ENCODE data around the gene CDH23.

DNA sequence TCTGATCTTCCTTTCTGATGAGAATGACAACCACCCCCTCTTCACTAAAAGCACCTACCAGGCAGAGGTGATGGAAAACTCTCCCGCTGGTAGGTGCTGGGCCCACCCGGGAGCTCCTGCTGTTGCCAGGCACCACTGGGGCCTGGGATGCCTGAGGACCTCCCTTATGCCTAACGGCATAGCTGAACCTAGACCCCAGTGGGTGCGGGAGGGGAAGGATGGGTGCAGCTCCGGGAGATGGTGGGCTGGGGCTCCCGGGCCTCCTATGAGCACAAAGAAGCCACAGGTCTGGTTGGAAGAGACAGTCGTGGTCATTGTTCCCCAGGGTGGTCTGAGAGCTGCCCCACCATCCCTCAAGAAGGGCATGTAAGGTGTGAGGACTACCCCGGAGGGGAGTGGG is 392.2 kb downstream of the CDH23 start:
- TF ChIP-seq, protein P1, sequence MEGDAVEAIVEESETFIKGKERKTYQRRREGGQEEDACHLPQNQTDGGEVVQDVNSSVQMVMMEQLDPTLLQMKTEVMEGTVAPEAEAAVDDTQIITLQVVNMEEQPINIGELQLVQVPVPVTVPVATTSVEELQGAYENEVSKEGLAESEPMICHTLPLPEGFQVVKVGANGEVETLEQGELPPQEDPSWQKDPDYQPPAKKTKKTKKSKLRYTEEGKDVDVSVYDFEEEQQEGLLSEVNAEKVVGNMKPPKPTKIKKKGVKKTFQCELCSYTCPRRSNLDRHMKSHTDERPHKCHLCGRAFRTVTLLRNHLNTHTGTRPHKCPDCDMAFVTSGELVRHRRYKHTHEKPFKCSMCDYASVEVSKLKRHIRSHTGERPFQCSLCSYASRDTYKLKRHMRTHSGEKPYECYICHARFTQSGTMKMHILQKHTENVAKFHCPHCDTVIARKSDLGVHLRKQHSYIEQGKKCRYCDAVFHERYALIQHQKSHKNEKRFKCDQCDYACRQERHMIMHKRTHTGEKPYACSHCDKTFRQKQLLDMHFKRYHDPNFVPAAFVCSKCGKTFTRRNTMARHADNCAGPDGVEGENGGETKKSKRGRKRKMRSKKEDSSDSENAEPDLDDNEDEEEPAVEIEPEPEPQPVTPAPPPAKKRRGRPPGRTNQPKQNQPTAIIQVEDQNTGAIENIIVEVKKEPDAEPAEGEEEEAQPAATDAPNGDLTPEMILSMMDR (optimal IDR thresholded peaks at IDR 0.05 in 1 of 3, IDR thresholded peaks at IDR 0.05 in 1 of 3, conservative IDR thresholded peaks at IDR 0.05 in 1 of 3; ENCODE audit: extremely low read depth in 1 of 3, insufficient read depth in 2 of 3, low read length in 3 of 3), result no peak
- no peak for TF ChIP-seq EZH2 (IDR thresholded peaks at IDR 0.05; ENCODE audit: low read length)
